H1 (cell line): Measurements from ENCODE around the gene NUTM2F.

Experiments used
- BRCA1 ChIP-seq: IDR thresholded peaks from 2 replicates; pipeline ENCODE4 v1.6.1; 2012; ENCODE audit warnings: low read depth, low read length, improper control_type of control experiment
- CEBPB ChIP-seq: IDR thresholded peaks from 2 replicates; pipeline ENCODE4 v1.6.1; 2012; ENCODE audit warnings: low read depth, low read length
- CREB1 ChIP-seq: IDR thresholded peaks from 2 replicates; pipeline ENCODE4 v1.6.1; 2012; ENCODE audit warnings: inconsistent platforms
- CTCF ChIP-seq, 3 experiments: IDR thresholded peaks; 1 replicate in 2 of 3; 2 replicates in 1 of 3; pipeline versions ENCODE4 v1.5.1 to v1.6.1; 2011; ENCODE audit warnings: low read length in 3 of 3, mild to moderate bottlenecking in 3 of 3, inconsistent platforms in 2 of 3, low read depth in 1 of 3, moderate library complexity in 1 of 3; ENCODE audit not compliant: insufficient read depth in 1 of 3; ENCODE audit errors: control extremely low read depth in 1 of 3
- EZH2 ChIP-seq: fragments of 200-600 bp; sonication (generic); IDR thresholded peaks from 2 replicates; pipeline ENCODE4 v1.7.1; 2012; ENCODE audit warnings: low read depth, mild to moderate bottlenecking, moderate library complexity, low read length, inconsistent platforms; ENCODE audit not compliant: severe bottlenecking
- HDAC6 ChIP-seq: IDR thresholded peaks from one replicate; pipeline ENCODE4 v1.7.1; 2012; ENCODE audit warnings: low read depth, mild to moderate bottlenecking, inconsistent platforms, low read length, moderate library complexity
- POLR2A ChIP-seq, 2 experiments: IDR thresholded peaks; 1 replicate in 1 of 2; 2 replicates in 1 of 2; pipeline ENCODE4 v1.6.1; 2011; ENCODE audit warnings: low read depth in 2 of 2, low read length in 2 of 2, mild to moderate bottlenecking in 2 of 2; ENCODE audit errors: control extremely low read depth in 1 of 2
- YY1 ChIP-seq: IDR thresholded peaks from 2 replicates; pipeline ENCODE4 v1.6.1; 2011; ENCODE audit warnings: low read depth, mild to moderate bottlenecking, low read length
- ZNF274 ChIP-seq: IDR thresholded peaks from 2 replicates; pipeline ENCODE4 v1.7.0; 2012; ENCODE audit warnings: low read length, borderline replicate concordance; ENCODE audit errors: extremely low read depth
- TF ChIP-seq, protein P1 (sequence below): IDR thresholded peaks from 2 replicates; pipeline ENCODE4 v1.6.1; 2011; ENCODE audit warnings: low read length, improper control_type of control experiment

GRCh38 chr9:94300470-94301301 is 27.8 kb downstream of the NUTM2F start:
- TF ChIP-seq YY1 (no peak), BRCA1 (no peak), CTCF (IDR thresholded peaks at IDR 0.05; ENCODE audit: control extremely low read depth in 1 of 3, insufficient read depth in 1 of 3, low read depth in 1 of 3, low read length in 3 of 3) (no peak), EZH2 (no peak), POLR2A (IDR thresholded peaks at IDR 0.05; ENCODE audit: control extremely low read depth in 1 of 2, low read depth in 2 of 2, low read length in 2 of 2) (no peak), ZNF274 (no peak), CREB1 (no peak), CEBPB (no peak), HDAC6 (no peak)
- TF ChIP-seq, protein P1, sequence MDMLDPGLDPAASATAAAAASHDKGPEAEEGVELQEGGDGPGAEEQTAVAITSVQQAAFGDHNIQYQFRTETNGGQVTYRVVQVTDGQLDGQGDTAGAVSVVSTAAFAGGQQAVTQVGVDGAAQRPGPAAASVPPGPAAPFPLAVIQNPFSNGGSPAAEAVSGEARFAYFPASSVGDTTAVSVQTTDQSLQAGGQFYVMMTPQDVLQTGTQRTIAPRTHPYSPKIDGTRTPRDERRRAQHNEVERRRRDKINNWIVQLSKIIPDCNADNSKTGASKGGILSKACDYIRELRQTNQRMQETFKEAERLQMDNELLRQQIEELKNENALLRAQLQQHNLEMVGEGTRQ = no peak
